ENCODE results near the gene MYOT.
"Not testable (repeated sequence)": the region's sequence is repeated elsewhere in the genome, so short reads cannot be mapped to it uniquely, and the experiment has no call there.

MYOT gene

DNA sequence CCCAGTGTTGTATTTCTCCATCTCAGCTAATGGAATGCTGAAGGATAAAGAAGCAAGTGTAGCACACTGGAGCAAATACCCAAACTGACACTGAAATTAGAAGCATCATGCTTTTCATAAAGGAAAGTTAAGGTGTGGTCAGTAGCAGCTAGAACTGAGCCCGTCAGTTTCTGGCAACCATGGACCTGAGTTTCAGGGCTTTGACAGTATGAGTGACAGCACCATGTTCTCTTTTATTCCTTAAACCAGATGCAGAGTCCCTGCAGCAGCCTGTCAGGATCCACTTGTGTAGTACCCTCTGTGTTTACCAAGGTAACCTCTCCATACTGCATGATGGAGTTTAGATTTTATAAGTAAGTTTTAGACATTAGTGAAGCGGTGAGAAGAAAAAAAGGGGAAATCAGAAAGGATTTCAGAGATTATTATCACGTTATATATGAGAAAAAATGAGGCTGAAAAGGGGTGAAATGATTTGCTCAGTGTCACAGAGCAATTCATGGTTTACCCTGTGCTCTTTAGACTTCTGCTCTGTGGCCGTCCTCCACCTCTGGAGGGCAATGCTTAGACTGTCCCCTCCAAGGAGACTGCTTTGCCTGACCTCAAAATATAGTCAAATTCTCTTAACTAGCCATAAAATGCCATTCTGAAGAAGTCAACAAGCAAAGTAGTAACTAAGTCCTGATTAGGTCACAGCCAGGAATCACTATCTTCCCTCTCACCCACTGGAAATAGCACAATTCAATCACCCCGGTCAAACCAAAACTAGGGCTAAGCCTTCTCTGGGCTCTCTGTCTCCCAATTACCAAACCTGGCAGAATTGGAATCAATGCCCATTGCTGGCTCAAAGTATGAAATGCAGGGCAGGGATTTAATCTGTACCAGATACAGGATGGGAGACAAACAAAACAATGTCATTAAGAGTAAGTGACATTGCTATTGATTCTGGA is 10.5 kb upstream of the MYOT start:
- DNase-seq = no peak

DNA sequence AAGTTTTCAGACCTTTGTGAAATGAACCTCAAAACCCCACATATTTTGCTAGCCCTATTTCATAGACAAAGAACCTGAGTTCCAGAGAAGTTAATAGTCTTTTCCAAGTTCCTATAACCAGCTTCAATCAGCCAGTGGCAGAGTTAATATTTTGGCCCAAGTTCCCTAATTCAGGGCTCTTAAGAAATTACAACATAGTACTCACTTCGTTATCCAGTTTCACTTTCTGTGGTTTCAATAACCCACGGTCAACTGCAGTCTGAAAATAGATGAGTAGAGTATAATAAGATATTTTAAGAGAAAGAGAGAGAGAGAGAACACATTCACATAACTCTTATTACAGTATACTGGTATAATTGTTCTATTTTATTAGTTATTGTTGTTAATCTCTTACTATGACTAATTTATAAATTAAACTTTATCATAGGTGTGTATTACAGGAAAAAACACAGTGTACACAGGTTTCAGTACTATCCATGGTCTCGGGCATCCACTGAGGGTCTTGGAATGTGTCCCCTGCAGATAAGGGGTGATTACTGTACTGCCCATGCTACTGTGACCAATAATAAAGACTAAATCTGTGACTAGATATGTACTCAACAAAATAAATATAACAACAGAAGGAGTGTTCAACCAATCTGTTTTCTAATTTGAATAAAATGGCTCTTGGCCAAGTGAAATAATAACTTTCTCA is 9.3 kb upstream of the MYOT start:
- peak; percentile 9 for DNase-seq

DNA sequence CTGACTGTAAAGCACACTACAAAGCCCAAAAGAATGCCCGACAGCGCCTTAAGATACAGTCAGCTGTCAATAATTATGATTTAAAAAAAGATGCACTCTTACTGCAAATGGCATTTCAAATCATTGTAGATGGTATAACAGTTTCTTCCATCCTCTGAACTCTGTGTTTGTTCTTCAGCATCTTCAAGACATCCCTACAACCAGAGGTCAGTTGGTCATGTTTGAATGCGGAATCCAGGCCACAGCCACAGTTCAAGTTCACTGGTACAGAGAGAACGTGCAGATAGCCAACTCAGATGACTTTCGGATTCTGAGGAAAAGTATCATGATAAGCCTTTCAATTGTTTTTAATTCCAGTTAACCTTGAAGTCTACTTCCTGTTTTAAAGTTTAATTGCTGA is 8.7 kb upstream of the MYOT start:
- DNase-seq = no peak

DNA sequence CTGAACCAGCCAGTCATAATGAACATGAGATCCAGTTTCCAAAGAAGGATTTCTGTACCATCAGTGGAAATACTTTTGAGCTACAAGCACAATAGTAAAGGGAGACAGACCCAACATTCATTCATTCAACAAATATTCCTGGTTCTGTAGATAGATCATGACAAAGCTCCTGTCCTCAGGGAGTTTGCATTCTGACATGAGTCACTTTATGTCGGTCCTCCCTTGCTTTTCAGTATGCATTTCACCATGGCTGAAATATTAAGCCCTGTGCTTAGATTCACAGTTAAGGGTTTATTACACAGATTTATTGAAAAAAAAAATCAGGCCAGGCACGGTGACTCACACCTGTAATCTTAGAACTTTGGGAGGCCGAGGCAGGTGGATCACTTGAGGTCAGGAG is 5.4 kb upstream of the MYOT start:
- DNase-seq = no peak

DNA sequence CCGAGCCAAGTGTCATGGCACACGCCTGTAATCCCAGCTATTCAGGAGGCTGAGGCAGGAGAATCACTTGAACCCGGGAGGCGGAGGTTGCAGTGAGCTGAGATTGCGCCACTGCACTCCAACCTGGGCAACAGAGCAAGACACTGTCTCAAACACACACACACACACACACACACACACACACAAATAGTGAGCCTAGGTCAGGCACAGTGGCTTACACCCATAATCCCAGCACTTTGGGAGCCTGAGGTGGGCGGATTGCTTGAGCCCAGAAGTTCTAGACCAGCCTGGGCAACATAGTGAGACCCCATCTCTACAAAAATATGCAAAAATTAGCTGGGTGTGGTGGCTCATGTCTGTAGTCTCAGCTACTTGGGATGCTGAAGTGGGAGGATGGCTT is 4.0 kb upstream of the MYOT start:
- DNase-seq = not testable (repeated sequence)

DNA sequence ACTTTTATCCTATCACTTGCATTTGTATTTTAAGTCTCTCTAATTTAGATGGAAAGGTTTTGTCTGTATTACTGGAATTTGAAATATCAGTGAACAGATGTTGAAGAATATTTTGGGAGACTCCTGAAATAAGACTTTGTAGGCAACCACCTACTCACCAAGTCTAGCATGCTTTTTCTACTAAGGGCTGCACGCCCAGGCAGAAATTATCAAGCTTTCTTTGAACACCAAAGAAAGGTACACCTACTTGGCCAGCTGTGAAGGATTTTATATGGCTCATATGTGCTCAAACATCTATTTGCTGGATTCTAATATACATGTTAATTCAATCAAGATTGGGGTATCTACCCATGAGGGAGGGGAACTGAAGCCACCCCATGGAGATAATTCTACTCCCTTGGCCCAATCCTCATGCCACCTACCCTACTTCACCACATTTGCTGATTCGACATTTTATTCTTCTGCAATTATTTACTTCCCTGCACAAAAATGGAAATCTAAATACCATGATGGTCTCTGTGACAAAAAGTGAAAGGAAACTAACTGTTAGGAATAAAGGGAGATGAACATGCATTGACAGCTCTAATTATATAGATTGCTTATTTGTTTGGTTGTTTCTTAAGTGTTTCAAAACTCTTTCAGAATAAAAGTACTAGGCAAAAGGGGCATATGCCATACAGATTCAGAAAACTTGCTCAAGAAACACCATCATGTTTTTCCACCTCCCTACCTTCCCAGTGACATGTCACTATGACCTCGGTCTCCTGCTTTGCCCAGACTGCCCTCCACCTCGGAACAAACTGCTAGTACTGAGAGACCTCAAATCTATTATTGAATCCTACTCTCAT is 895 bp upstream of the MYOT start:
- no peak for DNase-seq

DNA sequence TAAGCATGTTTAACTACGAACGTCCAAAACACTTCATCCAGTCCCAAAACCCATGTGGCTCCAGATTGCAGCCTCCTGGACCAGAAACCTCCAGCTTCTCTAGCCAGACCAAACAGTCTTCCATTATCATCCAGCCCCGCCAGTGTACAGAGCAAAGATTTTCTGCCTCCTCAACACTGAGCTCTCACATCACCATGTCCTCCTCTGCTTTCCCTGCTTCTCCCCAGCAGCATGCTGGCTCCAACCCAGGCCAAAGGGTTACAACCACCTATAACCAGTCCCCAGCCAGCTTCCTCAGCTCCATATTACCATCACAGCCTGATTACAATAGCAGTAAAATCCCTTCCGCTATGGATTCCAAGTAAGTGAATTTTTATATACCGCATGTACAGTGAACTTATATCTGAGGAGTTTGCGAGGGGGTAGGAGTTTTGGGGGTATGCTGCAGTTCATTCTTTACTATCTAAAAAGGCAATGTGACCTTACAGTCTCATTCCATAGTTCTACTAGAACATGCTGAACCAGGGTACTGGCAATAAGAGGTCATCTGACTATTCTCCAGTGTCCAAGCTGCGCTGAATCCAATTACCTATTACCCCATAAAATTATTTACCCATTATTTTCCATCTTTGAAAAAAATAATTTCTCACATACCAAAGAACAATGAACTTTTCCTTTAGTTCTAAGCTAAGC is 3.1 kb downstream of the MYOT start:
- no peak for DNase-seq

DNA sequence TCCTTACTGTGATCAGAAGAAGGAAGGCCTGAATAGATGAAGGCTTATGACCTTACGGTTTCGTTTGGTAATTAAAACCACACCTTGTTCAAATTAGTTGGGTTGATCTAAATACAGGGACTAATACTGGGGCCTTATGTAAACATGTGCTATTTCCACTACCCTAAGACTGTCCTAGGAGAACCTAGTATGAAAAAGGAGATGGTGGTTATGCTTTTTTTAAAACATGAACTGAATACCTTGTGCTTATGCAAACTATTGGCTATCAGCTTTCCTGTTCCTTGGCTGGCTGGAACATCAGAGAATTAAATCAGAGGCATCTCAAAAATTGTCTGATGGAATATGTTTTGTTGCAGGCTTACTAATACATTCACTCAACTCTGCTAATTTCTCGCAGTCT is 3.9 kb downstream of the MYOT start:
- DNase-seq = no peak

DNA sequence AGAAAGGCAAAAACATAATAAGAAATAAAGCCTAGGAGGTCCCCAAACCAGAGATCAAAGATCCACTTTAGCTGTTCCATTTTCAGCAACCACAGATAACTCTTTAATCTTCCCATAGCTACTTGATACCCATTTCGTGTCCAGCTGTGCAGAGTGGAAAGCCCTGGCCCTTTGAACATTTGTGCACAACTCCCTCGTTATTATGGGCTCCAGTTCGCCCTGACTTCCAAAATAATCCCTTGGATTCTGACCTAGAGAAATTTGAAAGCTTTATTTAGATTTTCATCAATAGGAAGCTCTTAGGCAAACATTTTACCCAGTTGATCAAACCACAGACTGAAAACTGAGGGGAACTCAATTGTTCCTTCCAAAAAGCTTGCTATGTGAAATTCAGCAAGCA is 4.8 kb downstream of the MYOT start:
- no peak for DNase-seq

DNA sequence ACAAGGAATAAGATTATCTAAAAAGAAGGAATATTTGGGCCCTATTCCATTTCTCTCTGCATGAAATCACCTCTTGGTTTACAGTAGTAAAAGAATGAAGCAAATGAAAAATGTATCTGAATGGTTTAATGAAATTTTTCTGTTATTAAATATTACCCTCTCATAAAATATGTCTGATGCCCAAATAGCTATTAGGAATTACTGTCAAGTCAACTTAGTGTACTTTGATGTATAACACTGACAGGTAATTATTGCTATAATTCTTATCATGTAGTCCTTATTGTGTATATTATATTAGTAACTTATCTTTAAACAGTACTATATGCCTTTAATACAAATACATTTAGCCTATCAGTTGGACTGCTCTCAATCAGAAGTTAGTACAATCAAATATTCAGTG is 8.4 kb downstream of the MYOT start:
- DNase-seq = no peak

DNA sequence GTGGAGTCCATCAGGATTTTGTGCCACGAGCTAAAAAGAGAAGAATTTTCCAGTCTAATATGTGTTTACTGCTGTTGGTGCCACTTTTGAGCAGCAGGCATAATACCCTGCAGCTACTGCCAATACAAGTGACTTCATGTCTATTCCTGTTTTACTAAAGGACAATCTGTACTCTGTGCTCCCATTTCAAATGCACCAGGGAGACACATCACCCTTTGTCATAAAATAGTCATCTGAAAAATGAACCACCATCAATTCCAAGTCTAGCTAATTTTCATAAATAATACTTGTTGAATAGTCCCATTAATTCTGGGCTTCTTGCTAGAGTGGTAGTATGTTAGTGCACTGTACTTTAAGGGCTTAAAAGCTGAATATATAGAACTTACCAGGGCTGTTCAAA is 12.7 kb downstream of the MYOT start:
- no peak for DNase-seq

DNA sequence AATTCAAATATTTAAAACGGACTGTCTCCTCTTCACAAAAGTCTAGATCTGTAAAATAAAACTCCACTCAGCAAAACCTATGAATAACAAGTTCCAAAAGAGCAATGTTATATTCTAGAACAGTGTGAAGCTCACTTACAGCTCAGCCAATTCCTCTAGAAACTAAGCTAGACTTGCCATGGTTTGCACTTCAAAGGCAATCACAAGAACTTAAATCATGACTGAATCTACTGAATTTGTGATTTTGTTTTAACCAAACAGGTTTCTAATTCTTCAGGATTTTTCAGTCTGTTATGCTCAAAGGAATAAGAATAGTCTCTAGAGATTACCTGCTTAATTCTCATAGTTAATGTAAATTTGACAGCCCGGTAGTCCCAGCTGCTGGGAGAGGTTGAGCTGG is 20.2 kb downstream of the MYOT start:
- no peak for DNase-seq

DNA sequence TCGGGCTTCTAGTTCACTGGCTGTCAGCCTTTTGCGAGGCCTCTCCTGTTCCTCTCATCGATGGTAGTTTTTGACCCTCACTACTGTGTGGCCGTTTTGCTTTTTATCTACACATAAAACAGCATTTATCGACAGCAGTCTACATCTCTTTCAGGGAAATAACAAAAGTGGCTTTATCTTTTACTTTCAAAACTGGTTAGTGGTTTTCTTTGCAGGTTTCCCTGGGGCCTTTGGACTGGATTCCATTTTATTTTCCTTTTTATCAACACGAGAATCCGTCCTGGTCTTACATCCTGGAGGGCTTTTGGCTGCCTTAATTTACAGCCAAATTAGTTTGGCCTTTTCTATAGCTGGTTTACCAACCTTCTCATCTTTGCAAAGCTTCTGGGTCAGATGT is 20.8 kb downstream of the MYOT start:
- DNase-seq = no peak

DNA sequence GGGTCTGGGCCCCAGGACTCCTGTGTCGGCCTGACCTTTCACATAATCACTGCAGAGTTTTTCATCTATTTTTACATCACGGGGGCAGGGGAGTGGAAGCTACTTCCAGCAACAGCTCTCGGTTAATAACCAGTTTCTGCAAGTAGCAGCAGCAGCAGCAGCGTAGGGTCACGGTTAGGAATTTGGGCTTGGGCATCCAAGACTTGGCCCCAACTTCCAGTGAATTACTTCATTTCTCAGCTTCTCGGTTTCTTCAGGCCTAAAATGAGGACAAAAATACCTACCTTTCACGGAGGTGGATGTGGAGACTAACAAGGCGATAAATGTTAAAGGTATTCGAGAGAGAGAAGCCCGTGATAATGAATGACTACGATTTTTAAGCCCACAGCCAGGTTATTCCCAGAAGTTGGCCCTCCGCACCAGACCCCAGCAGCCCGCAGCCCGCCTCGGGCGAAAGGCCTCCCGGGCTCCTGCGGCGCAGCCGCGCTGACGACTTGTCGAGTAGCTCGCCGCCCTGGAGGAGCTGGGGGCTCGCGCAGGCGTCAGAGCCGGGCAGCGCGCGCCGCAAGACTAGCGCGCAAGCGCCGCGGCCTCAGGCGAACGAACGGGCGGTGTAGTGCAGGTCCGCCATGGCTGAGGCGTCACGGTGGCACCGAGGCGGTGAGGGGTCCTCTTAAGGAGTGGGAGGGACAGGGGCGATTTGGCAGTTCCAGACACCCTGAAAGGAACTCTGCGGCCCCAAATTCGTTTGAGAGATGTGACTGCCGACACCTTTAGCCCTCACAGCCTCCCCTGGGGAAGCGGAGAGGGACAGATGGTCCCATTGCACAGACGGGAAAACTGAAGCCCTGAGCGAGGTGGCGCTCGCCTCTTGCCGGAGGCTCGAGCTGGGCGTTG is 21.5 kb downstream of the MYOT start, which contains the start of gene PKD2L2:
PKD2L2 (plus strand) TSS at position 595 of the 897 bp plus-strand sequence; CDS start at position 630, 35 bp downstream.
- DNase-seq = peak; percentile 86

DNA sequence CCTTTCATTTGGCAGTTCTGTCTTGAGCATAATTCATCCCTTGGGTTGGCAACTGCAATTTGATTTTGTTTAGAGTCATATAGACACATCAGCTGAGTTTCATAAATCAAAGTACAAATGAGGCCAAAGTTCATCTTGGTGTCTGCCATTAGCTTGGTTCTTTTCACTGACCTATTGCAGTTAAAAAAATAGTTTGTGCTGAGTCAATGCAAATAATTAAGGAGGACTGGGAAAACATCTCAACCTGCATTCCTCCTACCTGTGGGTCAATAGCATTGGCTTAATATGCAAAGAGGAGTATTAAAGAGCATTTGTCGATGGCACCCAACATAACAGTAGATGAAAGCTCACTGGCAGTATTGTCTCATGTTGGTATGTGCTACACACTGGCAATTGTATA is 23.2 kb downstream of the MYOT start:
- no peak for DNase-seq

DNA sequence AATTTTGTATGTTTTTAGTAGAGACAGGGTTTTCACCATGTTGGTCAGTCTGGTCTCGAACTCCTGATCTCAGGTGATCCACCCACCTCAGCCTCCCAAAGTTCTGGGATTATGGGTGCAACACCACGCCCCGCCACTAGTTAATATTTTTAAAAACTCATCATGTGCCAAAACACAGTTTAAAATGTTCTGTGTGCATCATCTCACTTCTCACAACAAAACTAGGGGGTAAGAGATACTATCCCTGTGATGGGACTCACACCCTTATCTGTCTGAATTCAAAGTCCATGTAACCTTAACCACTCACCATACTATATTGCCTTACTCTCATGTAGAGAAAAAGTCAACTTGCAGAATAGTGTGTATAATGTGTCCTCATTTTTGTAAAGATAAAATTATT is 24.2 kb downstream of the MYOT start:
- no peak for DNase-seq

DNA sequence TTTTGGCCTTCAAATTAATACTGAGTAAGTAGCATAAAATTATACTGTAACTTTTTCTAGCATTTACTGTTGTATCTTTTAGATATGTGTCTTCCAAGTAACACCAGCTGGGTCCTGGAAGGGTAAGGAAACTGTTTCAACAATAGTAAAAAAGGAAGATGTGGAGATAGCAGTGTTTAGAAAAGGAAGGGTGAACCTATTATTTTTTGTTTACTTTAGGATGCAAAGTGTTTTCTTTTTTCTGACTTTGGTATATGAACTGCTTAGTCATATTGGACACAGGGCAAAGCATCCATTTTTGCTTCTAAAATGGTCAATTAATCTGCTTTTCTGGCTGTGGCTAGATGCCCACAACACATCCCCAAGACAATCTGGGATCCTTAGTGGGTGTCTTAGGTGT is 26.9 kb downstream of the MYOT start:
- no peak for DNase-seq

DNA sequence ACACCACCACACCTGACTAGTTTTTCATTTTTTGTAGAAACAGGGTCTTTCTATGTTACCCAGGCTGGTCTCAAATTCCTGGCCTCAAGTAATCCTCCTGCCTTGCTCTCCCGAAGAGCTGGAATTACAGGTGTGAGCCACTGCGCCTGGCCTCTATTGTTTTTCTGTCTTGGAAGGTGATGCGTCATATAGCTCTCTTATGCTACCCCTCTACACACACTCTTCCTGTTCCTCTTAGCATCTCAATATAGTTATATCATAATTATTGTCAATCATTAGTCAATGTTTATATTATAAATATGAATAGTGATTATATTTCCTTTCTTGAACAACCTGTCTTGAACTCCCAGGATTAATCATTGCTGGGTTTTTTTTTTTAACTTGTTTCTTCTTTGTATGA is 28.9 kb downstream of the MYOT start:
- no peak for DNase-seq

DNA sequence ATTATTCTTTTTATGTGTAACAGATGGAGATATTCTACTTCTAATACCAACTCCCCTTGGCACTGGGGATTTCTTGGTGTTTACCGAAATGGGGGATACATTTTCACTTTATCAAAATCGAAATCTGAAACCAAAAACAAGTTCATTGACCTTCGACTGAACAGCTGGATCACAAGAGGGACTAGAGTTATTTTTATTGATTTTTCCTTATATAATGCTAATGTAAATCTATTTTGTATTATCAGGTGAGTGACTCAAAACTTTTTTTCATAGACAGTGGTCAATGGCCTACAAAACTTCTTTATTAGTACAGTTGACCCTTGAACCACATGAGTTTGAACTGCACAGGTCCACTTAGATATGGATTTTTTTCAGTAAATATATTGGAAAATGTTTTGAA is 31.8 kb downstream of the MYOT start:
- DNase-seq = no peak

DNA sequence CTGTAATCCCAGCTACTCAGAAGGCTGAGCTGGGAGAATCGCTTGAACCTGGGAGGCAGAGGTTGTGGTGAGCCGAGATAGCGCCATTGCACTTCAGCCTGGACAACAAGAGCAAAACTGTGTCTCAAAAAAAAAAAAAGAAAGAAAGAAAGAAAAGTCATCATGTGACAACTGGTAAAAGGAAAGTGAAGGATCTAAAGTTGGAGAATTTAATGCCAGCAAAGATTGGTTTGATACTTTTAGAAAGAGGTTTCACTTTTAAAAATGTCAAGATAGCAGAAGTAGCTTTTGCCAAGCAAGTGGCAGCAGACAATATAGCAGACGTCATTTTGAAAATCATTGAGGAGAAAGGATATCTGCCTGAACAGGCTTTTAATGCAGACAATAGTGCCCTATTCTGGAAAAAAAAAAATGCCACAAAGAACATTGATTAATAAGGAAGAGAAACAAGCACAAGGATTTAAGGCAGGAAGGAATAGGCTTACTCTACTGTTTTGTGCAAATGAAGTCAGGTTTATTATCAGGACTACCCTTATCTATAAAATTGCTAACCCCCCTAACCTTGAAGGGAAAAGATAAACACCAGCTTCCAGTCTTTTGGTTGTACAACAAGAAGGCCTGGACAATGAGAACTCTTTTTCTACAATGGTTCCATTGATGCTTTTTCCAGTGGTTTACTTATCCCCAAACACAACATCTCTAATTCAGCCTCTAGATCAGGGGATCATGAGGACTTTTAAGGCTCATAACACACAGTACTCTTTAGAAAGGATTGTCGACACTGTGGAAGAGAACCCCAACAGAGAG is 33.6 kb downstream of the MYOT start:
- DNase-seq = no peak
